ENCODE results near the gene HEPACAM. TPM values are rescaled to one million over a fixed set of nuclear protein-coding genes. Genes with fewer than 3 reads are reported as not detected.

Gene HEPACAM
- total RNA-seq, 2 experiments from 2014 or later = not detected

- Mint-ChIP-seq H3K27me3 (ENCODE audit: low read depth) (peaks cover 15% of the 10 kb centered on the region), H3K36me3 (ENCODE audit: low read depth) (no peaks in the 10 kb centered on the region), H3K9me3 (no peaks in the 10 kb centered on the region), H3K4me3 (peak overlapping the region; percentile 83), H3K4me1 (ENCODE audit: low read depth) (peaks cover 19% of the 10 kb centered on the region), H3K27ac (no peak overlapping the region)
- CTCF ChIA-PET = interaction anchor here (0.8 to 1.6 kb wide), 4 partner anchors 12 to 266 kb away, joined by 3 to 11 read pairs (median 6); partner anchors contain the start of gene ROBO3
- intact Hi-C loops (cut with micrococcal nuclease) = loop anchor here (2.0 to 5.0 kb wide), 4 partner anchors 41 to 714 kb away; partner anchors contain the start of gene STT3A
- DNase-seq = no peak
Measured at GRCh38 chr11:124877910-124878758, 57.7 kb downstream of the HEPACAM start.

- Mint-ChIP-seq H3K27ac (no peak overlapping the region), H3K4me3 (peak overlapping the region; percentile 83), H3K36me3 (ENCODE audit: low read depth) (no peaks in the 10 kb centered on the region), H3K4me1 (ENCODE audit: low read depth) (peaks cover 19% of the 10 kb centered on the region), H3K27me3 (ENCODE audit: low read depth) (peaks cover 17% of the 10 kb centered on the region), H3K9me3 (no peaks in the 10 kb centered on the region)
- CTCF ChIA-PET = interaction anchor here (1.2 to 1.6 kb wide), 3 partner anchors 11 to 265 kb away, joined by 3 to 11 read pairs (median 8); partner anchors contain the start of gene ROBO3
- intact Hi-C loops (cut with micrococcal nuclease) = loop anchor here (2.0 to 5.0 kb wide), 4 partner anchors 41 to 715 kb away; partner anchors contain the start of gene STT3A
- DNase-seq = no peak
Measured at GRCh38 chr11:124877631-124877909, 58.3 kb downstream of the HEPACAM start.

- intact Hi-C loops (cut with micrococcal nuclease) = loop anchor here (1.0 to 5.0 kb wide), 8 partner anchors 11 to 715 kb away; partner anchors contain the start of genes CCDC15, MSANTD2, STT3A and TMEM218
- no peaks in the 10 kb centered on the region for H3K9me3 Mint-ChIP-seq
- H3K27me3 Mint-ChIP-seq (ENCODE audit: low read depth) = peaks cover 22% of the 10 kb centered on the region
Measured at GRCh38 chr11:124876818-124877630, 58.8 kb downstream of the HEPACAM start.

DNA sequence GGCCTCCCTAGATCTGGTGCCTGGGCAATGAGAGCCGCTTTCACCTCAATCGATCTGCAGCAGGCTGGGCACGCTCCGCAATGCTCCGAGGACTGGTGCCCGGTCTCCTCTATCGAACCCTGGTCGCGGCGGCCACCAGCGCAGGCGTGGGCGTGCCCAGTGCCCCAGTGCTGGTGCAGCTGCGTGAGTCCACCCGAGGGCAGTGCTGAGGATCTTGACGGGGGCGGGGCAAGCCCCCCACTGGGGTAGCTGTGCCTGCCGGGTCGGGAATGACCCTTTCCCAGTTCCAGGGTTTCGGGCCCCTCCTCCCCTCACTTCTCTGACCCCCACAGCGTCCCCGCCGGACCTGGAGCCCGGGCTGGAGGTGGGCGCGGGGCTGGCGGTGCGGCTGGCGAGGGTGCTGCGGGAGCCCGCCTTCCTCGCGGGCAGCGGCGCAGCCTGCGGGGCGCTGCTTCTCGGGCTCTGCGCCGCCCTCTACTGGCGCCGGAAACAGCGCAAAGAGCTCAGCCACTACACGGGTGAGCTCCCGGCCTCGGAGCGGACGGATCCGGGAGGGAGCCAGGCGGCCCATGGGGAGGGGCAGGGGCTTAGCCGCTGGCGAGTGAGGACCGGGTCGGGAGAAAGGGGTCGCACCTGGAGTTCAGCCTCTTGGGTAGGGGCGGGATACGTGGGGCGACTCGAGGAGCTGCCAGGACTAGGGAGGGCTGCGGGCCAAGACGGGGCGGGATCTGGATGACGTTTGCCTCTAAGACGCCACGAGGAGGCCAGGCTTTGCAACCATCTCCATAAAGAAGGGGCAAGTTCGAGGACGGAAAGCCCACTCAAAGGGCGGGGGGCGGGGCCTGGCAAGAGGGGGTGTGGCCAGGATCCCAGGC, 59.7 kb downstream of the HEPACAM start:
- peaks cover 23% of the 10 kb centered on the region for H3K27me3 Mint-ChIP-seq (ENCODE audit: low read depth)
- H3K36me3 Mint-ChIP-seq (ENCODE audit: low read depth) = no peaks in the 10 kb centered on the region
- CTCF ChIA-PET = interaction anchor here (0.6 to 1.5 kb wide), 17 partner anchors 10 to 1060 kb away, joined by 3 to 11 read pairs (median 4); partner anchors contain the start of genes CCDC15, MSANTD2 and ROBO3
- peak overlapping the region; percentile 83 for H3K4me3 Mint-ChIP-seq
- H3K4me1 Mint-ChIP-seq (ENCODE audit: low read depth) = peaks cover 19% of the 10 kb centered on the region
- DNase-seq = peak; percentile 86
- intact Hi-C loops (cut with micrococcal nuclease) = loop anchor here (1.0 to 5.0 kb wide), 8 partner anchors 10 to 716 kb away; partner anchors contain the start of genes CCDC15, MSANTD2, STT3A and TMEM218
- no peaks in the 10 kb centered on the region for H3K9me3 Mint-ChIP-seq
- peak overlapping the region; percentile 73 for H3K27ac Mint-ChIP-seq

More at GRCh38 chr11:124876818-124877630, 58.8 kb downstream of the HEPACAM start:
- DNase-seq = no peak
- Mint-ChIP-seq H3K4me3 (peak overlapping the region; percentile 83), H3K27ac (peak overlapping the region; percentile 73), H3K36me3 (ENCODE audit: low read depth) (no peaks in the 10 kb centered on the region), H3K4me1 (ENCODE audit: low read depth) (peaks cover 19% of the 10 kb centered on the region)
- CTCF ChIA-PET = interaction anchor here (0.6 to 1.6 kb wide), 19 partner anchors 11 to 1059 kb away, joined by 3 to 11 read pairs (median 4); partner anchors contain the start of genes CCDC15, MSANTD2 and ROBO3

GRCh38 chr11:124875401-124875800, 60.4 kb downstream of the HEPACAM start:
- Mint-ChIP-seq H3K9me3 (no peaks in the 10 kb centered on the region), H3K4me1 (ENCODE audit: low read depth) (peaks cover 19% of the 10 kb centered on the region), H3K27ac (no peak overlapping the region), H3K36me3 (ENCODE audit: low read depth) (no peaks in the 10 kb centered on the region), H3K27me3 (ENCODE audit: low read depth) (peaks cover 28% of the 10 kb centered on the region), H3K4me3 (peak overlapping the region; percentile 83)
- CTCF ChIA-PET = interaction anchor here (1.3 to 1.5 kb wide), 3 partner anchors 38 to 79 kb away, joined by 8 to 11 read pairs (median 8); partner anchors contain the start of gene CCDC15
- intact Hi-C loops (cut with micrococcal nuclease) = loop anchor here (5.0 kb wide), 1 partner anchor 717 kb away; the partner anchor contains the start of gene STT3A
- DNase-seq = no peak

GRCh38 chr11:124874571-124875255, 61.1 kb downstream of the HEPACAM start:
- H3K27ac Mint-ChIP-seq = no peak overlapping the region
- H3K4me3 Mint-ChIP-seq = peak overlapping the region; percentile 19
- no peak for DNase-seq
- no peaks in the 10 kb centered on the region for H3K36me3 Mint-ChIP-seq (ENCODE audit: low read depth)
- H3K9me3 Mint-ChIP-seq = no peaks in the 10 kb centered on the region
- peaks cover 35% of the 10 kb centered on the region for H3K27me3 Mint-ChIP-seq (ENCODE audit: low read depth)
- CTCF ChIA-PET = no interaction called here
- intact Hi-C loops (cut with micrococcal nuclease) = loop anchor here (5.0 kb wide), 1 partner anchor 718 kb away; the partner anchor contains the start of gene STT3A
- H3K4me1 Mint-ChIP-seq (ENCODE audit: low read depth) = peaks cover 19% of the 10 kb centered on the region

DNA sequence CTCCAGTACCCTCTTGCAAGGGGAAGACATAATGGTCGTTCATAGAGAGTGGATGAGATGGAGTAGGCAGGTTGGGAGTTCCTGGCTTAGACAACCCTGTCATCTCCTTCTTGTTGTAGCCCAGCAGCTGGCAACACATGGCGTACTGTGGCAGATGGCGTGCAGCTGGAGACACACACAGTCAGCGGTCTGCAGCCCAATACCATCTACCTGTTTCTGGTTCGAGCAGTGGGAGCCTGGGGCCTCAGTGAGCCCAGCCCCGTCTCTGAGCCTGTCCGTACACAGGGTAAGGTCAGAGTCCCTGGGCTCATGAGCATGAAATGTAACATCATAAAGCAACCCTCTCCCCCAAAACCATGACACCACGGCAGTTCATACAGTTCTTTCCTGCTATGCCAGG, 61.9 kb downstream of the HEPACAM start:
- CTCF ChIA-PET = no interaction called here
- intact Hi-C loops (cut with micrococcal nuclease) = no loop called here
- Mint-ChIP-seq H3K36me3 (ENCODE audit: low read depth) (no peaks in the 10 kb centered on the region), H3K4me1 (ENCODE audit: low read depth) (peaks cover 20% of the 10 kb centered on the region), H3K9me3 (no peaks in the 10 kb centered on the region), H3K4me3 (no peak overlapping the region), H3K27ac (no peak overlapping the region), H3K27me3 (ENCODE audit: low read depth) (peaks cover 41% of the 10 kb centered on the region)
- no peak for DNase-seq

GRCh38 chr11:124872741-124873140, 63.1 kb downstream of the HEPACAM start:
- no peak for DNase-seq
- no peak overlapping the region for H3K27ac Mint-ChIP-seq
- H3K4me1 Mint-ChIP-seq (ENCODE audit: low read depth) = peaks cover 27% of the 10 kb centered on the region
- CTCF ChIA-PET = no interaction called here
- H3K36me3 Mint-ChIP-seq (ENCODE audit: low read depth) = no peaks in the 10 kb centered on the region
- H3K4me3 Mint-ChIP-seq = no peak overlapping the region
- H3K9me3 Mint-ChIP-seq = no peaks in the 10 kb centered on the region
- peaks cover 53% of the 10 kb centered on the region for H3K27me3 Mint-ChIP-seq (ENCODE audit: low read depth)
- intact Hi-C loops (cut with micrococcal nuclease) = no loop called here

DNA sequence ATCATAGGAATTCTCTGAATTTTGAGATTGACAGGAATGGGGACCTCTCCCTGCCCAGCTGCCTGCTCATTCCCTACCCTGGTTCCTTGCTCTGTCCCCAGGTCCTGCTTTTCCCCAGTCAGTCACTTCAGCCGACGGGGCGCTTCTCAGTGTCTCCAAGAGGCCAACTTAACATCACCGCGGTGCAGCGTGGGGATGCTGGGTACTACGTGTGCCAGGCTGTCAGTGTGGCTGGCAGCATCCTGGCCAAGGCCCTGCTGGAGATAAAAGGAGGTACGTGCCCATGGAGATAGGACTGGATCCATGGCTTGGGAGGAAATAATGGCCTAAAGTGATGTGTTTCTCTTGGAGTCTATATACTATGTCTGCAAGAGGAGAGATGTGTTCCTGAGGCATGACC, 63.6 kb downstream of the HEPACAM start:
- peaks cover 57% of the 10 kb centered on the region for H3K27me3 Mint-ChIP-seq (ENCODE audit: low read depth)
- no peaks in the 10 kb centered on the region for H3K36me3 Mint-ChIP-seq (ENCODE audit: low read depth)
- no peak for DNase-seq
- intact Hi-C loops (cut with micrococcal nuclease) = no loop called here
- H3K9me3 Mint-ChIP-seq = no peaks in the 10 kb centered on the region
- peaks cover 25% of the 10 kb centered on the region for H3K4me1 Mint-ChIP-seq (ENCODE audit: low read depth)
- H3K4me3 Mint-ChIP-seq = no peak overlapping the region
- H3K27ac Mint-ChIP-seq = no peak overlapping the region
- CTCF ChIA-PET = no interaction called here

GRCh38 chr11:124870430-124870829, 65.4 kb downstream of the HEPACAM start:
- CTCF ChIA-PET = interaction anchor here (1.0 to 1.5 kb wide), 2 partner anchors 18 to 32 kb away, joined by 3 to 4 read pairs; no protein-coding TSS in a partner anchor
- H3K4me3 Mint-ChIP-seq = no peak overlapping the region
- intact Hi-C loops (cut with micrococcal nuclease) = no loop called here

More at GRCh38 chr11:124870430-124870829, 65.4 kb downstream of the HEPACAM start:
- Mint-ChIP-seq H3K36me3 (ENCODE audit: low read depth) (no peaks in the 10 kb centered on the region), H3K9me3 (no peaks in the 10 kb centered on the region), H3K27me3 (ENCODE audit: low read depth) (peaks cover 71% of the 10 kb centered on the region), H3K4me1 (ENCODE audit: low read depth) (peaks cover 33% of the 10 kb centered on the region), H3K27ac (no peak overlapping the region)
- no peak for DNase-seq
